HL-60 (cell line): ENCODE results near the gene CDR2L.

Experiments used
- DNase-seq, 2 experiments: peaks; one replicate each; pipeline ENCODE4 v3.0.0-alpha.2; 2010 to 2020; ENCODE audit warnings: low read depth in 1 of 2, low spot score in 1 of 2
- H3K27ac ChIP-seq: fragments of 250-450 bp; sonication (Bioruptor Pico); replicated peaks from 2 replicates; pipeline ENCODE4 v1.5.1; 2020; ENCODE audit warnings: mild to moderate bottlenecking, moderate library complexity
- H3K27me3 ChIP-seq: fragments of 250-450 bp; sonication (Bioruptor Pico); 2 replicates; pipeline ENCODE4 v1.5.1; 2021; ENCODE audit warnings: mild to moderate bottlenecking, moderate library complexity; ENCODE audit not compliant: insufficient read depth, poor library complexity, severe bottlenecking
- H3K4me3 ChIP-seq: replicated peaks from 2 replicates; pipeline ENCODE4 v1.5.1; 2011; ENCODE audit warnings: mild to moderate bottlenecking, control low read depth, low read length; ENCODE audit not compliant: insufficient read depth
- CTCF ChIP-seq: IDR thresholded peaks from one replicate; pipeline ENCODE4 v1.5.1; 2011; ENCODE audit warnings: low read length, control low read depth, inconsistent platforms; ENCODE audit not compliant: insufficient read depth
- GABPA ChIP-seq: IDR thresholded peaks from 2 replicates; pipeline ENCODE4 v1.6.1; 2012; ENCODE audit warnings: low read depth
- POLR2AphosphoS5 ChIP-seq: IDR thresholded peaks from 2 replicates; pipeline ENCODE4 v1.6.1; 2012; ENCODE audit warnings: low read depth
- REST ChIP-seq: IDR thresholded peaks from 2 replicates; pipeline ENCODE4 v1.6.1; 2012; ENCODE audit warnings: low read depth; ENCODE audit not compliant: insufficient replicate concordance
- SPI1 ChIP-seq: IDR thresholded peaks from 2 replicates; pipeline ENCODE4 v1.6.1; 2012; ENCODE audit warnings: low read depth, mild to moderate bottlenecking, borderline replicate concordance

The CDR2L gene

GRCh38 chr17:74987909-74988711, 678 bp downstream of the CDR2L start:
- no peaks in the 10 kb centered on the region for H3K27me3 ChIP-seq
- DNase-seq, result peak in 1 of 2 experiments; percentile 27
- TF ChIP-seq POLR2AphosphoS5 (no peak), SPI1 (no peak), GABPA (no peak), REST (no peak), CTCF (no peak)
- H3K4me3 ChIP-seq, result peak overlapping the region; percentile 66
- H3K27ac ChIP-seq, result no peak overlapping the region

GRCh38 chr17:74990581-74991105, 3.2 kb downstream of the CDR2L start:
- TF ChIP-seq POLR2AphosphoS5 (no peak), SPI1 (no peak), GABPA (no peak), REST (no peak), CTCF (no peak)
- no peak for DNase-seq
- no peak overlapping the region for H3K27ac ChIP-seq
- H3K27me3 ChIP-seq, result no peaks in the 10 kb centered on the region
- H3K4me3 ChIP-seq, result no peak overlapping the region

- no peak for DNase-seq
- Histone ChIP-seq H3K27ac (no peak overlapping the region), H3K4me3 (no peak overlapping the region), H3K27me3 (no peaks in the 10 kb centered on the region)
- no peak for TF ChIP-seq CTCF
- no peak for TF ChIP-seq SPI1
- no peak for TF ChIP-seq GABPA
- TF ChIP-seq POLR2AphosphoS5, result no peak
- TF ChIP-seq REST, result no peak
Observed at GRCh38 chr17:74992223-74992622, 4.8 kb downstream of the CDR2L start.
